Hepatocyte (in vitro differentiated cells): ENCODE measurements around the gene OR2Y1.

Experiments
- EZH2 ChIP-seq: fragments of 200-600 bp; sonication (generic); IDR thresholded peaks from 2 replicates; pipeline ENCODE4 v1.6.1; 2016; ENCODE audit warnings: antibody characterized with exemption, mild to moderate bottlenecking, borderline replicate concordance
- EZH2phosphoT487 ChIP-seq: fragments of 200-600 bp; sonication (generic); IDR thresholded peaks from one replicate; pipeline ENCODE4 v1.6.1; 2018; ENCODE audit warnings: antibody characterized with exemption, mild to moderate bottlenecking, low read depth, moderate library complexity; ENCODE audit not compliant: unreplicated experiment, severe bottlenecking
- TF ChIP-seq, protein P1 (sequence below): fragments of 200-600 bp; sonication (generic); IDR thresholded peaks from 2 replicates; pipeline ENCODE4 v1.5.1; 2016; ENCODE audit warnings: antibody characterized with exemption, mild to moderate bottlenecking; ENCODE audit not compliant: poor library complexity

DNA sequence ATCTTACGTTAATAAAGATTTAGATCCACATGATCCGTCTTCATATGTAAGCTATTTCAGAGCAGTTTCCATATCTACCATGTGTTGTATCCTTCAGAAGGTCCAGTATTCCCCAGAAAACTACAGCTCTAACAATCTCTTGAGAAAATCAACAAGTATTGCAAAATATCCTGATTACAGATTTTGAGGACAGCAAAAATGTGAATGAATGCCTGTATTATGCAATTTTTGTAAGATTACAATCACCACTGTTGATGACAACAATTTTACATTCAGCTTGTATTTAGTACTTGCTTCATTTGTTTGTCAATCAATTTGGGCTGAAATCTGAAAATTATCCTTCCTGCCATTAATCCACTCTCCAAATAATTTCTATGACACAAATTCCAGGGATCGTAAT is 47.4 kb downstream of the OR2Y1 start:
- TF ChIP-seq, protein P1, sequence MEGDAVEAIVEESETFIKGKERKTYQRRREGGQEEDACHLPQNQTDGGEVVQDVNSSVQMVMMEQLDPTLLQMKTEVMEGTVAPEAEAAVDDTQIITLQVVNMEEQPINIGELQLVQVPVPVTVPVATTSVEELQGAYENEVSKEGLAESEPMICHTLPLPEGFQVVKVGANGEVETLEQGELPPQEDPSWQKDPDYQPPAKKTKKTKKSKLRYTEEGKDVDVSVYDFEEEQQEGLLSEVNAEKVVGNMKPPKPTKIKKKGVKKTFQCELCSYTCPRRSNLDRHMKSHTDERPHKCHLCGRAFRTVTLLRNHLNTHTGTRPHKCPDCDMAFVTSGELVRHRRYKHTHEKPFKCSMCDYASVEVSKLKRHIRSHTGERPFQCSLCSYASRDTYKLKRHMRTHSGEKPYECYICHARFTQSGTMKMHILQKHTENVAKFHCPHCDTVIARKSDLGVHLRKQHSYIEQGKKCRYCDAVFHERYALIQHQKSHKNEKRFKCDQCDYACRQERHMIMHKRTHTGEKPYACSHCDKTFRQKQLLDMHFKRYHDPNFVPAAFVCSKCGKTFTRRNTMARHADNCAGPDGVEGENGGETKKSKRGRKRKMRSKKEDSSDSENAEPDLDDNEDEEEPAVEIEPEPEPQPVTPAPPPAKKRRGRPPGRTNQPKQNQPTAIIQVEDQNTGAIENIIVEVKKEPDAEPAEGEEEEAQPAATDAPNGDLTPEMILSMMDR: no peak
- TF ChIP-seq EZH2: no peak
- TF ChIP-seq EZH2phosphoT487: no peak
